IPS-NIHi11 (cell line): ENCODE data around the gene CCDC18.
"Not testable (repeated sequence)": the region's sequence is repeated elsewhere in the genome, so short reads cannot be mapped to it uniquely, and the experiment has no call there.

Experiments
- DNase-seq: peaks from one replicate; pipeline ENCODE4 v3.0.0; 2012; ENCODE audit warnings: mixed read lengths, low spot score

Gene CCDC18

GRCh38 chr1:93237021-93237420 lies 56.5 kb downstream of the CCDC18 start:
- no peak for DNase-seq

- DNase-seq, result no peak
Measured at GRCh38 chr1:93238425-93238824, 57.9 kb downstream of the CCDC18 start.

GRCh38 chr1:93239863-93240262 lies 59.3 kb downstream of the CCDC18 start:
- no peak for DNase-seq

DNA sequence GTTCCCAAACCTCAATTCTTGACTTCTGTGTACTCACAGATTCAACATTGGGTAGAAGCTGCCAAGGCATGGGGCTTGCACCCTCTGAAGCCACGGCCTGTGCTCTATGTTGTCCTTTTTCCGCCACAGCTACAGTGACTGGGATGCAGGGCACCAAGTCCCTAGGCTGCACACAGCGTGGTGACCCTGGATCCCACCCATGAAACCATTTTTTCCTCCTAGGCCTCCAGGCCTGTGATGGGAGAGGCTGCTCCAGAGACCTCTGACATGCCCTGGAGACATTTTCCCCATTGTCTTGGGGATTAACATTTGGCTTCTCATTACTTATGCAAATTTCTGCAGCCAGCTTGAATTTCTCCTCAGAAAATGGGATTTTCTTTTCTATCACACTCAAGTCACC lies 62.7 kb downstream of the CCDC18 start:
- DNase-seq, result not testable (repeated sequence)

DNA sequence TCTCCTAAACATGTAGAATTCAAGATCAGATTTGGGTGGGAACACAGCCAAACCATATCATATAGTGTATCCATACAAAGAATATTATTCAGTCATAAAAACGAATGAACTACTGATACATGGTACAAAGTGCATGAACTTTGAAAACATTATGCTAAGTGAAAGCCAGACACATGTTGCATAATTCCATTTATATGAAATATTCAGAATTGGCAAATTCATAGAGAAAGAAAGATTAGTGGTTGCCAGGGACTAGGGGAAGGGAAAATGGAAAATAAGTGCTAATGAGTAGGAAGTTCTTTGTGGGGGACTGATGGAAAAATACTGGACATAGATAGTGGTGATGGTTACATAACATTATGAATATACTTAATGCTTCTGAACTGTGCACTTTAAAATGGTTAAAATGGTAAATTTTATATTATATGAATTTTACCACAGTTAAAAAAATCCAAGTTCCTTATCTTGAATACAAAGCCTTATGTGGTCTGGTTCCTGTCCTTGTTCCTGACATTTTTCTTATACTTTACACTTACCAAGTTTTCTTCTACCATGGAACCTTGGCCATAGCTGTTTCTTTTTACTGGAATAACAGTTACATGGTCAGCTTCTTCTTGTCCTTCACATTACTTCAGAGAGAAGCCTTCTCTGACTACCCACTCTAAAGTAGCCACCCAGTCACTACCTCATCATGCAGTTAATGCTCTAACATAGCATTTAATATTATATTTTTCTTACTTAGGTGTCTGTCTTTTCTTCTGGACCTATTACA lies 64.0 kb downstream of the CCDC18 start:
- DNase-seq, result no peak

DNA sequence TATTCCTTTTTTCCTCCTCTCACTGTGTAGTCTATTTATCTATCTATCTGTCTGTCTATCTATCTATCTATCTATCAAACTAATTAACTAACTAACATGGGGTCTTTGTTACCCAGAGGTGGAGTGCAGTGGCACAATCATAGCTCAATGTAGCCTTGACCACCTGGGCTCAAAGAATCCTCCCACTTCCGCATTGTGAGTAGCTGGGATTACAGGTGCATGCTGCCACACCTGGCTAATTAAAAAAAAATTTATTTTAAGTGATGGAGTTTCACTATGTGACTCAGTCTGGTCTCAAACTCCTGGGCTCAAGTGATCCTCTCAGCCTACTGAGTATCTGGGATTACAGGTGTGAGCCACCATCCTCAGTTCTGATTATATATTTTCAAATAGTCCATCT lies 71.4 kb downstream of the CCDC18 start:
- no peak for DNase-seq

GRCh38 chr1:93252598-93252997 lies 72.1 kb downstream of the CCDC18 start:
- no peak for DNase-seq

GRCh38 chr1:93253516-93253915 lies 73.0 kb downstream of the CCDC18 start:
- no peak for DNase-seq

GRCh38 chr1:93255222-93256079 lies 74.9 kb downstream of the CCDC18 start:
- DNase-seq, result no peak

DNA sequence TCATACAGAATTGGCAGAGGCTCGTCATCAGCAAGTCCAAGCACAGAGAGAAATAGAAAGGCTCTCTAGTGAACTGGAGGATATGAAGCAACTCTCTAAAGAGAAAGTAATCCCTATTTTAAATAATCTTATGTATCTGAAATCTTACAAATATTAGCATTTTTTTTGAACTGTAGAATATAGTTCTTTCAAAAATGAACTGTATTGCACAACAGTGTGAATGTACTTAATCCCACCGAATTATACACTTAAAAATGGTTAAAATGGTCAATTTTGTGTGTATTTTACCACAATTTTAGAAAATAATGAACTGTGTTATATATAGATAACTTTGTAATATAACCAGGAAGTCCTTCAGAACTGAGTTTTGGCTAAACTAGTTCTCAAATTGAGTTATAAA lies 75.9 kb downstream of the CCDC18 start:
- no peak for DNase-seq

DNA sequence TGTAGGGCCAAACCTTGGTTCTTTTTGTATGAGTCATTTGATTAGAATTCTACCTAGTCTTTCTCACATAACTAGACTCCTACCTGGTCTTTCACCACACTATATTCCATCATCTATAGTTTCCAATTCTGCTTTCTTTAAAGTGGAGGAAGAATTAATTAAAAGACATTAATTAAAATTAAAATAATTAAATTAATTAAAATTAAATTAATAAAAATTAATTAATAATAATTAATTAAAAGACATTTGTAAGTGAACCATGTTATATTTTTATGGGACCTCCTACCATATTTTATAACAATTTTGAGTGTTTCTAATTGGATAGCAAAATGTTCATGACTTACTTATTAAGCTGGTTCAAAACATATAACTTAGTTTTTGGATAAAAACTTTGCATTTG lies 77.4 kb downstream of the CCDC18 start:
- no peak for DNase-seq

DNA sequence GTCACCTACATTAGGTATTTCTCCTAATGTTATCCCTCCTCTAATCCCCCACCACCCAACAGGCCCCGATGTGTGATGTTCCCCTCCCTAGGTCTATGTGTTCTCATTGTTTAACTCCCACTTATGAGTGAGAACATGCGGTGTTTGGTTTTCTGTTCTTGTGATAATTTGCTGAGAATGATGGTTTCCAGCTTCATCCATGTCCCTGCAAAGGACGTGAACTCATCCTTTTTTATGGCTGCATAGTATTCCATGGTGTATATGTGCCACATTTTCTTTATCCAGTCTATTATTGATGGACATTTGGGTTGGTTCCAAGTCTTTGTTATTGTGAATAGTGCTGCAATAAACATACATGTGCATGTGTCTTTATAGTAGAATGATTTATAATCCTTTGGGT lies 80.2 kb downstream of the CCDC18 start:
- not testable (repeated sequence) for DNase-seq

- DNase-seq, result no peak
Measured at GRCh38 chr1:93262645-93263044, 82.1 kb downstream of the CCDC18 start.

GRCh38 chr1:93268888-93269287 lies 88.4 kb downstream of the CCDC18 start:
- DNase-seq, result not testable (repeated sequence)

DNA sequence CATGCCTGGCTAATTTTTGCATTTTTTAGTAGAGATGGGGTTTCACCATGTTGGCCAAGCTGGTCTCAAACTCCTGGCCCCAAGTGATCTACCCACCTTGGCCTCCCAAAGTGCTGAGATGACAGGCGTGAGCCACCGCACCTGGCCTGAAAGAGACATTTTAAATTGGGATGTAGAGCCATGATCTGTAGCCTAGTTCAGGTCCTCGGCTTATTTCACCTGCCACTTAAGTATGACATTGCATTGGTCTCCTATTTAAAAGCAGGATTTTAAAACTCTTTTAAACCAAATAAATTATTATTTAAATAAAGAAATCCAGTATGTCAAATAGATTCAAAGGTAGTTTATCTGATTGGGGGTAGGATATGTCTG lies 94.7 kb downstream of the CCDC18 start:
- DNase-seq, result not testable (repeated sequence)

- no peak for DNase-seq
Measured at GRCh38 chr1:93275634-93276295, 95.2 kb downstream of the CCDC18 start.

DNA sequence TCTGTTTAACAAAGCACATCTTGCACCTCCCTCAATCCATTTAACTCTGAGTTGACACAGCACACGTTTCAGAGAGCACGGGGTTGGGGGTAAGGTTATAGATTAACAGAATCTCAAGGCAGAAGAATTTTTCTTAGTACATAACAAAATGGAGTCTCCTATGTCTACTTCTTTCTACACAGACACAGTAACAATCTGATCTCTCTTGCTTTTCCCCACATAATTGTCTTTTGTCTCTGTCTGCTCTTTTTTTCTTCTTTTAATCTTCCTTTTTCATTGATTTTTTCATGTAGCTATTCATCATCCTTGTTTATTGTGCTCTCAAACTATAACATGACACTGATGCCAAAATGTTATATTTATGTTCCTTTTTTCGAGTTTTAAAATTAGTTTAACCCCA lies 97.0 kb downstream of the CCDC18 start:
- not testable (repeated sequence) for DNase-seq

DNA sequence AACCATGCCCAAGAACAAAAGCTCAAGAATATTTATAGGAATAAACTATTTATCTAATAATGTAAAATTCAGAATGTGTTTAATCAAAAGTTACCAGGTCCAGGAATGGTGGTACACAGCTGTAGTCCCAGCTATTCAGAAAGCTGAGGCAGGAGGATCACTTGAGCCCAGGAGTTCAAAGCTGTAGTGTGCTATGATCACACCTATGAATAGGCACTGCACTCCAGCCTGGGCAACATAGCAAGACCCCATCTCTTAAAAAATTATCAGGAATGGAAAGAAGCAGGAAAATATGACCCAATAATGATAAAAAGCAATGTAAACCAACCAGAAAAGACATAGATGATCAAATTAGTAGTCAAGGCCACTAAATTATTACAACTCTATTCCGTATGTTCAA lies 103.0 kb downstream of the CCDC18 start:
- DNase-seq, result no peak

DNA sequence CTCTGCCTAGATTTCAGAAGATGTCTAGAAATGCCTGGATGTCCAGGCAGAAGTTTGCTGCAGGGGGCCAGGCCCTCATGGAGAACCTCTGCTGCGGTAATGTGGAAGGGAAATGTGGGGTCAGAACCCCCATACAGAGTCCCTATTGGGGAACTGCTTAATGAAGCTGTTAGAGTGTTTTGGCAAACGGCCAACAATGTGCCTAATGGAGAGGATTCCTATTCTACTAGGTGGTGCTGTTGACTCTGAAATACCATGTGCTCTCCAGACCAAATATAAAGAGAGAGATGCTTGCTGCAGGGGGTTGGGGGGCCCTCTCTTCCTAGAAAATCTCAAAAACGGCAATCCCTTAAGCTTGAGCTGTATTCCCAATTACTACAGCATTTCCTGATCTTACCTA lies 108.0 kb downstream of the CCDC18 start:
- DNase-seq, result no peak

DNA sequence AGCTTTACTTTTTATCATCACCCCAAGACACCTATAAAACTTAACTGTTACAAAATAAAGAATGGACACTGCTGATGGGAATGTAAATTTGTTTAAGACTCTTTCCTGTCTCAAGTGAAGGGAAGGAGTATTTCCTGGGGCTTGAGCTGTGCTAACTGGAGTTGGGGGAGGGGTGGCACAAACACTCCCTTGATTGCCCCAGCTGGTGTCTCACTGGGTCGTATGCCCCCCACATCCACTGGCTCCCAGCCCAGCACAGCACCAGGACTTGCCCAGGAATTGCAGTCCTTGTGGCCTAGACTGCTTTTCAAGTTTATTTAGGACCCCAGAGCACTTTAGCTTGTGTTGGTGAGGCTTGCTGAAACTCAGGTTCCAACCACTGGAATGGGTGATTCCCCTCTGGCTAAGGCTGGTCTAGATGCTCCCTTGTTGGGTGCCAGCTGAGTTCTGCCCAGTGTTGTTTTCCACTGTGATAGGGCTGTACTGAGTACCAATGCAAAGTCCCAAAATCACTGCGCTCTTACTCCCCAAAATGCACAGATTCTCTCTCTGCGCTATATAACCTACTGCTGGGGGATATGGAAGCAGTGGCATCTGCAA lies 116.1 kb downstream of the CCDC18 start:
- DNase-seq, result peak; percentile 43

GRCh38 chr1:93301131-93301530 lies 120.6 kb downstream of the CCDC18 start:
- DNase-seq, result no peak

- no peak for DNase-seq
Measured at GRCh38 chr1:93302078-93302477, 121.6 kb downstream of the CCDC18 start.
